ENCODE results near the gene EID3.

The EID3 gene

DNA sequence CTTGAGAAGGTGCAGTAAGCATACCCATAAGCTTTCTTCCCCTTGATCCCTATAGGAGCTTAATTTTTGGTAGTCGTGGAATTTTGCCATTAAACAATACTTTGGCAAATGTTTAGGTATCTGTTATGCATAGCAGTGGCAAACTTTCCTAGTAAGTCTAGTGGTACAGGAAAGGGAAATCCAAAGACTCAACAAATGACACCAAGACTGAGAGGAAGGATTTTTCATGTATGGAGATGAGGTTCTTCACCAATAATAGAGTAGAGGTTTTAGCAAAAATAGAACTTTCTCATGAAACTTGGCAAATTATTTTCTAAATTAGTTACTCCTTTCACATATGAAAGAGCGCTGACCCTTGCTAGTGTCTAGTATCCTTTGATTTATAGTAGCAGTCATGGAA is 2.8 kb downstream of the EID3 start:
- TF ChIP-seq, protein P1, sequence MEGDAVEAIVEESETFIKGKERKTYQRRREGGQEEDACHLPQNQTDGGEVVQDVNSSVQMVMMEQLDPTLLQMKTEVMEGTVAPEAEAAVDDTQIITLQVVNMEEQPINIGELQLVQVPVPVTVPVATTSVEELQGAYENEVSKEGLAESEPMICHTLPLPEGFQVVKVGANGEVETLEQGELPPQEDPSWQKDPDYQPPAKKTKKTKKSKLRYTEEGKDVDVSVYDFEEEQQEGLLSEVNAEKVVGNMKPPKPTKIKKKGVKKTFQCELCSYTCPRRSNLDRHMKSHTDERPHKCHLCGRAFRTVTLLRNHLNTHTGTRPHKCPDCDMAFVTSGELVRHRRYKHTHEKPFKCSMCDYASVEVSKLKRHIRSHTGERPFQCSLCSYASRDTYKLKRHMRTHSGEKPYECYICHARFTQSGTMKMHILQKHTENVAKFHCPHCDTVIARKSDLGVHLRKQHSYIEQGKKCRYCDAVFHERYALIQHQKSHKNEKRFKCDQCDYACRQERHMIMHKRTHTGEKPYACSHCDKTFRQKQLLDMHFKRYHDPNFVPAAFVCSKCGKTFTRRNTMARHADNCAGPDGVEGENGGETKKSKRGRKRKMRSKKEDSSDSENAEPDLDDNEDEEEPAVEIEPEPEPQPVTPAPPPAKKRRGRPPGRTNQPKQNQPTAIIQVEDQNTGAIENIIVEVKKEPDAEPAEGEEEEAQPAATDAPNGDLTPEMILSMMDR (IDR thresholded peaks at IDR 0.05; ENCODE audit: insufficient read depth, low read depth, low read length, missing control alignments): no peak
- DNase-seq (ENCODE audit: low read depth): no peak
- H3K4me3 ChIP-seq (ENCODE audit: low read length): no peak overlapping the region

GRCh38 chr12:104306943-104307654 is 3.6 kb downstream of the EID3 start:
- TF ChIP-seq, protein P1 (IDR thresholded peaks at IDR 0.05; ENCODE audit: insufficient read depth, low read depth, low read length, missing control alignments): no peak
- no peak for DNase-seq (ENCODE audit: low read depth)

DNA sequence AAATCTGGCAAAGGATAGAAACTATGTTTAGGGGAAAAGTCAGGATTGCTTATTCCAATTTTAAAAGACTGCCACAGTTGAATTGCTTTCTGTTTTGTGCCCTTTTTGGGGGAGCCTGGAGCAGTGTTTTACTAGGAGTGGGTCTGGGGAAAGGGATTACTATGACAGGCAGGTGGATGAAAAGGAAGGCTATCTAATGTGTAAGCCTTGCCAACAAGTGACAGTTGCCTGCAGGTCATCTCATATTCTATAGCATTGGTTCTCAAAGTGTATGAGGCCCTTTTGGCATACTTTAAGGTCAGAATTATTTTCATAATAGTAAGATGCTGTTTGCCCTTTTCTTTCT is 4.1 kb downstream of the EID3 start:
- TF ChIP-seq, protein P1 (IDR thresholded peaks at IDR 0.05; ENCODE audit: insufficient read depth, low read depth, low read length, missing control alignments): no peak
- no peak for DNase-seq (ENCODE audit: low read depth)
- H3K4me3 ChIP-seq (ENCODE audit: low read length): no peak overlapping the region

More at GRCh38 chr12:104306943-104307654, 3.6 kb downstream of the EID3 start:
- no peak overlapping the region for H3K4me3 ChIP-seq (ENCODE audit: low read length)

GRCh38 chr12:104309446-104309993 is 6.0 kb downstream of the EID3 start:
- no peak for DNase-seq (ENCODE audit: low read depth)
- H3K4me3 ChIP-seq (ENCODE audit: low read length): no peak overlapping the region
- TF ChIP-seq, protein P1 (IDR thresholded peaks at IDR 0.05; ENCODE audit: insufficient read depth, low read depth, low read length, missing control alignments): no peak

DNA sequence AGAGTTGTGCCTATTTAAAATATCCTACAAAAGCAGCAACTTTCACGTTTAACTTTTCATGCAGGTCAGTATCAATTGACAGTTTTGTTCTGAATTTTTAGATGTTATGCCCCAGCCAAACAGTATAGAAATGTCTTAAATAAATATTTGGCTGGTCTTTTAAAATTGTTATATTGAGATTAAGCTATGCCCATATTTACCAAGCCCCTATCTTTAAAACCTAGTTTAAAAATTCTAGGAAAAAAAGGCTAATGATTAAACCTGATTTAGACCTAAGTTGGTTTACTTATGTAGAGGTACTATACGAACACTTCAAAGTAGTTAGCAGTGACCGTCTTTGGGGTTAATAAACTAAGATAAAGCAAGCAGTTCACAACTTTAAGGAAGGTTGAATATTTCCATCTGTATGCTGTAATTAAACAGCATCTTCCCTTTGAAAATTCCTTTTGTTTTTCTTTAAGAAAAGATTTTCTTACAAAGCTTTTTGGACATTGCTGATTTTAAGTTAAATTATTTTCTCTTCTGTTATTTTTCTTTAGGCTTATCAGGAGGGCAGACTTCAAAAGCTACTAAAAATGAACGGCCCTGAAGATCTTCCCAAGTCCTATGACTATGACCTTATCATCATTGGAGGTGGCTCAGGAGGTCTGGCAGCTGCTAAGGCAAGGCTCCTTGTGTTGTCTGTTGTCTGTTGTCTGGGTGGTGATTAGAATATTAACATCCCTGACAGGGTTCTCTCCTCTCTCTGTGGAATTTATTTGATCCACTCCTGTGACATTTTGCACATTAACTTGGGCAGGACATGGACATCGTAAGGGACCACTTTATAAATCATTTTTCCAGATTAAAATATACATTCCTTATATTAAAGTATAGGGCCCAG is 7.5 kb downstream of the EID3 start:
- no peak for DNase-seq (ENCODE audit: low read depth)
- TF ChIP-seq, protein P1 (IDR thresholded peaks at IDR 0.05; ENCODE audit: insufficient read depth, low read depth, low read length, missing control alignments): no peak
- no peak overlapping the region for H3K4me3 ChIP-seq (ENCODE audit: low read length)

- DNase-seq (ENCODE audit: low read depth): no peak
- H3K4me3 ChIP-seq (ENCODE audit: low read length): no peak overlapping the region
- TF ChIP-seq, protein P1 (IDR thresholded peaks at IDR 0.05; ENCODE audit: insufficient read depth, low read depth, low read length, missing control alignments): no peak
These were observed 8.7 kb downstream of the EID3 start for GRCh38 chr12:104312202-104312601.
